Activated CD8-positive, alpha-beta memory T cell treated with anti-CD3 and anti-CD28 coated beads for 4 hours (primary cell): ENCODE results near the gene TMUB1.

ENCODE experiments used
- DNase-seq, 2 donors: peaks; one replicate each; pipeline ENCODE4 v3.0.0-alpha.2; 2020; ENCODE audit warnings: low read depth in 2 of 2

TMUB1 gene

GRCh38 chr7:151033864-151034249 lies 49.4 kb downstream of the TMUB1 start:
- DNase-seq: no peak

GRCh38 chr7:151032936-151033863 lies 50.1 kb downstream of the TMUB1 start:
- no peak for DNase-seq
